Calu3 (cell line): ENCODE measurements around the gene RGS9. TPM values are rescaled to one million over a fixed set of nuclear protein-coding genes. Genes with fewer than 3 reads are reported as not detected.

Experiments used
- BruUV-seq: library from RNA; stranded (reverse); fragments of 400-500 nt; replicated peaks from 2 replicates; lab custom pipeline; 2021; lab: Mats Ljungman, UMichigan
- CTCF ChIA-PET: fragments of 300-600 bp; sonication (Branson Sonifier 250); formaldehyde crosslinking; loops from one replicate; lab custom pipeline; 2022; ENCODE audit warnings: antibody characterized with exemption; lab: Charles Lee
- DNase-seq: peaks from one replicate; pipeline ENCODE4 v3.0.0; 2022
- H3K27ac Mint-ChIP-seq: one replicate; pipeline ENCODE4 v1.8.0; 2022; ENCODE audit warnings: mixed read lengths; ENCODE audit not compliant: unreplicated experiment
- H3K27me3 Mint-ChIP-seq: one replicate; pipeline ENCODE4 v1.8.0; 2022; ENCODE audit warnings: mixed read lengths; ENCODE audit not compliant: unreplicated experiment
- H3K36me3 Mint-ChIP-seq: one replicate; pipeline ENCODE4 v1.8.0; 2022; ENCODE audit warnings: mild to moderate bottlenecking, moderate library complexity, mixed read lengths; ENCODE audit not compliant: insufficient read depth, unreplicated experiment
- H3K4me1 Mint-ChIP-seq: one replicate; pipeline ENCODE4 v1.8.0; 2022; ENCODE audit warnings: mild to moderate bottlenecking, low read depth, mixed read lengths; ENCODE audit not compliant: unreplicated experiment
- H3K4me3 Mint-ChIP-seq: one replicate; pipeline ENCODE4 v1.8.0; 2022; ENCODE audit warnings: mild to moderate bottlenecking, low read depth, moderate library complexity, mixed read lengths; ENCODE audit not compliant: unreplicated experiment
- H3K9me3 Mint-ChIP-seq: one replicate; pipeline ENCODE4 v1.8.0; 2022; ENCODE audit warnings: low read depth, mixed read lengths; ENCODE audit not compliant: unreplicated experiment
- intact Hi-C: fragments of 100-400 bp; cut with micrococcal nuclease; formaldehyde crosslinking; loops from one replicate; pipeline ENCODE4 v1.10.0; 2022; ENCODE audit not compliant: unreplicated experiment
- total RNA-seq: library from RNA; stranded (reverse); gene quantifications from 2 replicates; pipeline ENCODE4 v1.2.3, GENCODE V29; 2022
- TF ChIP-seq, protein P1 (sequence below): fragments of 200-600 bp; IDR thresholded peaks from one replicate; pipeline ENCODE4 v1.8.0; 2022; ENCODE audit warnings: antibody characterized with exemption; ENCODE audit not compliant: unreplicated experiment

Gene RGS9
- total RNA-seq, 1 experiment from 2014 or later: 0.54 TPM

DNA sequence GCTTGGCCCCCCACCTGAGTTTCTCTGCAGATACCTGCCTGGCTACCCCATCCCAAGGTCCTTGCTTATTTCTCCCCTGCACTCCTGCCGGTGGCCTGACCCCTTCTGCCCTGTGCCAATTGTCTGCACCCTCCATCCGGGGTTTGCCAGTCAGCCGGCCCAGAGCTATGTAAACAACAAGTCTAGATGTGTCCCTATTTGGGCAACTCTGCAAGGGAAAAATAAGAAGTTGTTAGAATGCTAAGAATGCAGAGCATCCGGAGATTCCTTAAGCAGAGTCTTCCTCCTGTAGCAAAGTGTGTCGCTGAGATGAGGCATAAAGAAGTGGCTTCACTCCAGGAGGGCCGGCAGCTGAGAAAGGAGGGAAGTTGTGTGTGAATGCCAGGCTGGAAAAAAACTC, 46.6 kb downstream of the RGS9 start:
- TF ChIP-seq, protein P1, sequence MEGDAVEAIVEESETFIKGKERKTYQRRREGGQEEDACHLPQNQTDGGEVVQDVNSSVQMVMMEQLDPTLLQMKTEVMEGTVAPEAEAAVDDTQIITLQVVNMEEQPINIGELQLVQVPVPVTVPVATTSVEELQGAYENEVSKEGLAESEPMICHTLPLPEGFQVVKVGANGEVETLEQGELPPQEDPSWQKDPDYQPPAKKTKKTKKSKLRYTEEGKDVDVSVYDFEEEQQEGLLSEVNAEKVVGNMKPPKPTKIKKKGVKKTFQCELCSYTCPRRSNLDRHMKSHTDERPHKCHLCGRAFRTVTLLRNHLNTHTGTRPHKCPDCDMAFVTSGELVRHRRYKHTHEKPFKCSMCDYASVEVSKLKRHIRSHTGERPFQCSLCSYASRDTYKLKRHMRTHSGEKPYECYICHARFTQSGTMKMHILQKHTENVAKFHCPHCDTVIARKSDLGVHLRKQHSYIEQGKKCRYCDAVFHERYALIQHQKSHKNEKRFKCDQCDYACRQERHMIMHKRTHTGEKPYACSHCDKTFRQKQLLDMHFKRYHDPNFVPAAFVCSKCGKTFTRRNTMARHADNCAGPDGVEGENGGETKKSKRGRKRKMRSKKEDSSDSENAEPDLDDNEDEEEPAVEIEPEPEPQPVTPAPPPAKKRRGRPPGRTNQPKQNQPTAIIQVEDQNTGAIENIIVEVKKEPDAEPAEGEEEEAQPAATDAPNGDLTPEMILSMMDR: no peak
- no peak for DNase-seq
- Mint-ChIP-seq H3K27me3 (peaks cover 65% of the 10 kb centered on the region), H3K9me3 (peaks cover 2% of the 10 kb centered on the region), H3K4me1 (peaks cover 9% of the 10 kb centered on the region), H3K27ac (no peak overlapping the region), H3K36me3 (no peaks in the 10 kb centered on the region), H3K4me3 (no peak overlapping the region)
- intact Hi-C loops: no loop called here
- BruUV-seq: no TSS peak
- CTCF ChIA-PET: no interaction called here

DNA sequence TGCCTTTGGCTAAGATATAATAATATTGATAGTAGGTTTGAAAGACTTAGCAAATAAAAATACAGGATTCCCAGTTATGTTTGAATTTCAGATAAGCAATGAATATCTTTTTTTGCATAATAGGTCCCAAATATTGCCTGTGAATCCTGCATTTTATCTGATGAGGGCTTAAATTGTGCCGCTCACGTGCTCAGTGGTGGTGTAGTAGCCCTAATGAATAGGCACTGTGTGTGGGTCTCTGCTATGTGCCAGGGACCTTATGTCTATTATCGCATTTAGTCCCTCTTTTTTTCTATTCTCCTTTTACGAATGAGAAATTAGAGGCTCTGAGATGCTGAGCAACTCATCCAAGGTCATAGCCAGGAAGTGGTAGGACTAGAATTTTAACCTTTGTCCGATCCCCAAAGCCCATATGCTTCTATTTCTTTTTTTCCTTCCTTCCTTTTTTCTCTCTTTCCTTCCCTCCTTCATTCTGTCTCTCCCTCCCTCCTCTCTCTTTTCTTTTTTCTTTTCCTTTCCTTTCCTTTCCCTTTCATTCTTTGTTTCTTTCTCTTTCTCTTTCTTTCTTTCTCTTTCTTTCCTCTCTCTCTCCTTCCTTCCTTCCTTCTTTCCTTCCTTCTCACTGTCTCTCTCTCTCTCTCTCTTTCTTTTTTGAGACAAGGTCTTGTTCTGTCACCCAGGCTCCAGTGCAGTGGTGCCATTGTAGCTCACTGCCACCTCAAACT, 47.2 kb downstream of the RGS9 start:
- intact Hi-C loops: no loop called here
- no peak overlapping the region for H3K27ac Mint-ChIP-seq
- H3K4me1 Mint-ChIP-seq: peaks cover 9% of the 10 kb centered on the region
- BruUV-seq: no TSS peak
- CTCF ChIA-PET: interaction anchor here (0.7 kb wide), 1 partner anchor 54 kb away, joined by 4 read pairs; no protein-coding TSS in a partner anchor
- no peak for DNase-seq
- TF ChIP-seq, protein P1: no peak
- no peak overlapping the region for H3K4me3 Mint-ChIP-seq
- H3K36me3 Mint-ChIP-seq: no peaks in the 10 kb centered on the region
- H3K27me3 Mint-ChIP-seq: peaks cover 62% of the 10 kb centered on the region
- peaks cover 2% of the 10 kb centered on the region for H3K9me3 Mint-ChIP-seq

DNA sequence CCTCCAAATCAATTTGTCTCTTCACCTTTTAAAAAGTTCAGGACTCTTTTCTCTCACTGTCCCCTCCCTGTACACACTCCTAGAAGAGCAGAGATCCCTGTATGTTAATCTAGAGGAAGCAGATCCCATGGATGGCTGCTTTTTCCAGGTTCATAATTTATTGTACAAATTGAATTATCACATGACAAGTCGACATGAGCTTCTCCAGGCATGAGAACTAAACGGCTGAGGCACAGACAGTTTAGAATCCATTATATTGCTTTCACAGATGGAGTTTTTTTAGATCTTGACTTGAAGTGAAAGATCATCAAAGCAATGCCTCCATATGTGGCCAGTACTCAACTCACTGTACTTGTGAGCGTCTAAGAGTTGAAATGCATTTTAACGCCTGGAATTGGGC, 47.9 kb downstream of the RGS9 start:
- no TSS peak for BruUV-seq
- TF ChIP-seq, protein P1: no peak
- CTCF ChIA-PET: interaction anchor here (0.7 to 0.9 kb wide), 2 partner anchors 13 to 54 kb away, joined by 3 to 4 read pairs; no protein-coding TSS in a partner anchor
- no peak overlapping the region for H3K27ac Mint-ChIP-seq
- H3K4me1 Mint-ChIP-seq: peaks cover 9% of the 10 kb centered on the region
- no peaks in the 10 kb centered on the region for H3K36me3 Mint-ChIP-seq
- peaks cover 55% of the 10 kb centered on the region for H3K27me3 Mint-ChIP-seq
- peaks cover 2% of the 10 kb centered on the region for H3K9me3 Mint-ChIP-seq
- intact Hi-C loops: no loop called here
- DNase-seq: no peak
- no peak overlapping the region for H3K4me3 Mint-ChIP-seq

DNA sequence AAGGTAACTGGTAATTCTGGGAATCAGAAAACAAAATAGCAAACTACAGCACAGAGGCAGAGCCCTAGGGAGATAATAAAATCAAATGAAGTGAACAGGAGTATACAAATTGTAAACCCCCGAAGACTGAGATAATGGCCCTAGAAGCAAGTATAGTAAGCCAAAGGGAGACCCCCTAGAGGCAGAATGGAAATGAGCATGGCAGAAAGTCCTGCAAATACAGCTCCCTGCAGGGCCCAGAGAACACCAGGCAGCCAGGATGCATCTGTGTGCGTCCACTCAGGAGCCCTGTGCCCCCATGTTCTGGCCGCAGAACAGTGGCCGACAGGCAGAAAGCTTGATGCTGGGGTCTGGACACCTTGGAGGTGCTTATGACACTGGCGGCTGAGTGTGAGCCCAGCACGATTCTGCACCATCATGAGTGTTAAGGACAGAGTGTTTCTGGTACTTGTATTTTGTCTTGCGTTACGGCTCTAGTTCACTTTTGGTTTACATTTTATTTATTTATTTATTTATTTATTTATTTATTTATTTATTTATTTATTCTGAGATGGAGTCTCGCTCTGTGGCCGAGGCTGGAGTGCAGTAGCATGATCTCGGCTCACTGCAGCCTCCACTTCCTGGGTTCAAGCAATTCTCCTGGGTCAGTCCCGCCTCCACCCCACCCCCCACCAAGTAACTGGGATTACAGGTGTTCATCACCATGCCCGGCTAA, 48.7 kb downstream of the RGS9 start:
- TF ChIP-seq, protein P1: no peak
- no TSS peak for BruUV-seq
- CTCF ChIA-PET: interaction anchor here (0.5 to 0.9 kb wide), 2 partner anchors 13 to 34 kb away, joined by 3 read pairs; no protein-coding TSS in a partner anchor

More for the DNA sequence above, 48.7 kb downstream of the RGS9 start:
- H3K27ac Mint-ChIP-seq: no peak overlapping the region
- H3K36me3 Mint-ChIP-seq: no peaks in the 10 kb centered on the region
- H3K27me3 Mint-ChIP-seq: peaks cover 48% of the 10 kb centered on the region
- peaks cover 2% of the 10 kb centered on the region for H3K9me3 Mint-ChIP-seq
- H3K4me1 Mint-ChIP-seq: peaks cover 9% of the 10 kb centered on the region
- intact Hi-C loops: no loop called here
- no peak overlapping the region for H3K4me3 Mint-ChIP-seq
- no peak for DNase-seq
